OCI-LY7 (cell line): ENCODE measurements around the gene TBC1D5.

ENCODE experiments used
- CTCF ChIP-seq: fragments of 200-600 bp; sonication (generic); conservative IDR thresholded peaks from 2 replicates; pipeline ENCODE4 v1.5.1; 2014; ENCODE audit warnings: mild to moderate bottlenecking, antibody characterized with exemption, low read length, moderate library complexity, mixed read lengths
- EZH2phosphoT487 ChIP-seq: fragments of 200-600 bp; sonication (generic); IDR thresholded peaks from 2 replicates; pipeline ENCODE4 v1.6.1; 2018; ENCODE audit warnings: low read depth, borderline replicate concordance, mild to moderate bottlenecking, mixed run types, antibody characterized with exemption, low read length, moderate library complexity, mixed read lengths

- no peak for TF ChIP-seq CTCF
- no peak for TF ChIP-seq EZH2phosphoT487
Measured at GRCh38 chr3:17342119-17342518, 400.3 kb downstream of the TBC1D5 start.
